HG03108 (cell line): ENCODE measurements around the gene PCDHGA12.
"Not testable (repeated sequence)": the region's sequence is repeated elsewhere in the genome, so short reads cannot be mapped to it uniquely, and the experiment has no call there.

Experiments used
- ATAC-seq: cut with Tn5 transposase; IDR thresholded peaks from one replicate; pipeline ENCODE4 v1.9.1; 2021; ENCODE audit warnings: moderate library complexity; ENCODE audit not compliant: unreplicated experiment

PCDHGA12 gene

GRCh38 chr5:141430332-141431113 is at the start of gene PCDHGA12:
Gene PCDHGA12, plus strand, starts transcription at chr5:141430507. Its CDS starts 253 bp downstream, at chr5:141430760.
- ATAC-seq = peak; percentile 78

GRCh38 chr5:141382469-141383294 is 47.6 kb upstream of the PCDHGA12 start, which contains the start of gene PCDHGA7:
Gene PCDHGA7, plus strand, starts transcription at chr5:141382742. Its CDS starts 158 bp downstream, at chr5:141382900.
- ATAC-seq = no peak

DNA sequence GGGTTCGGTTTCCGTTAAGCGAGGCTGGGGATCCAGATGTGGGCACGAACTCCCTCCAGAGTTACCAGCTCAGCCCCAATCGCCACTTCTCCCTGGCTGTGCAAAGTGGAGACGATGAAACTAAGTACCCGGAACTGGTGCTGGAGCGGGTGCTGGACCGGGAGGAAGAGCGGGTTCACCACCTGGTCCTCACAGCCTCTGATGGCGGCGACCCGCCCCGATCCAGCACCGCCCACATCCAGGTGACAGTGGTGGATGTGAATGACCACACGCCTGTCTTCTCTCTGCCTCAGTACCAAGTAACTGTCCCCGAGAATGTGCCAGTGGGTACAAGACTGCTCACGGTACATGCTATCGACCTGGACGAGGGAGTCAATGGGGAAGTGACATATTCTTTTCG is 47.0 kb upstream of the PCDHGA12 start:
- no peak for ATAC-seq

GRCh38 chr5:141384471-141385267 is 45.6 kb upstream of the PCDHGA12 start:
- no peak for ATAC-seq

GRCh38 chr5:141387557-141388311 is 42.6 kb upstream of the PCDHGA12 start, which contains the start of gene PCDHGB4:
Gene PCDHGB4, plus strand, starts transcription at chr5:141387698. Its CDS starts 187 bp downstream, at chr5:141387885.
- not testable (repeated sequence) for ATAC-seq

DNA sequence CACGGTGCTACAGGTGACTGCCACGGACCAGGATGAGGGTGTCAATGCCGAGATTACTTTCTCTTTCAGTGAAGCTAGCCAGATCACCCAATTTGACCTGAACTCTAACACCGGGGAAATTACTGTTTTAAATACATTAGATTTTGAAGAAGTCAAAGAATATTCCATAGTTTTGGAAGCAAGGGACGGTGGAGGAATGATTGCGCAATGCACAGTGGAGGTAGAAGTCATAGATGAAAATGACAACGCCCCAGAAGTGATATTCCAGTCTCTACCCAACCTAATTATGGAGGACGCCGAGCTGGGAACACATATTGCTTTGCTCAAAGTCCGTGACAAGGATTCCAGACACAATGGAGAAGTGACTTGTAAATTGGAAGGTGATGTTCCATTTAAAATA is 41.6 kb upstream of the PCDHGA12 start:
- no peak for ATAC-seq

GRCh38 chr5:141389153-141390042 is 40.9 kb upstream of the PCDHGA12 start:
- no peak for ATAC-seq

DNA sequence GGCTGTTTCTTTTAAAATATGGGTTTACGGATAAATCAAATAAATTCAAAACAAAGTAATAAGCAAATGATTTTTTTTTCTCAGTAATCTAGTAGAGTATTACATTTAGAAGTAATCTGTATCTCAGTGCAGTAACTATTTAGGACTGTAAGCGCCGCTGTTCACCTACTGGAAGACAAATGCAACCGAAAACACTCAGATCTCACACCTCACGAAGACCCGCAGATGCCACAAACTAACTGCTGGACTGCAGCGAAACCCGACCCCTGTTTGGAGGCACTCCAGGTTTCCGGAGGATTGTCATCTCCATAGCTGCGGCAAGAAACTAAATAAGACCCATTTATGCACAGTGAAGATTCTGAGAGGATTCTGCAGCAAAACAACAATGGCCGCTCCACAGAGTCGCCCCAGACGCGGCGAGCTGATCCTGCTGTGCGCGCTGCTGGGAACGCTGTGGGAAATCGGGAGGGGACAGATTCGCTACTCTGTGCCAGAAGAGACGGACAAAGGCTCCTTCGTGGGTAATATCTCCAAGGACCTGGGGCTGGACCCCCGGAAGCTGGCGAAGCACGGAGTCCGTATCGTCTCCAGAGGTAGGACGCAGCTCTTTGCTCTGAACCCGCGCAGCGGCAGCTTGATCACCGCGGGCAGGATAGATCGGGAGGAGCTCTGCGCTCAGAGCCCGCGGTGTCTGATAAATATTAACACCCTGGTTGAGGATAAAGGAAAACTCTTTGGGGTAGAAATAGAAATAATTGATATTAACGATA is 37.7 kb upstream of the PCDHGA12 start, which contains the start of gene PCDHGA8:
TSS of gene PCDHGA8 (plus strand) at position 205 of the 770 bp plus-strand sequence. CDS start at position 386, 181 bp downstream.
- ATAC-seq = no peak

DNA sequence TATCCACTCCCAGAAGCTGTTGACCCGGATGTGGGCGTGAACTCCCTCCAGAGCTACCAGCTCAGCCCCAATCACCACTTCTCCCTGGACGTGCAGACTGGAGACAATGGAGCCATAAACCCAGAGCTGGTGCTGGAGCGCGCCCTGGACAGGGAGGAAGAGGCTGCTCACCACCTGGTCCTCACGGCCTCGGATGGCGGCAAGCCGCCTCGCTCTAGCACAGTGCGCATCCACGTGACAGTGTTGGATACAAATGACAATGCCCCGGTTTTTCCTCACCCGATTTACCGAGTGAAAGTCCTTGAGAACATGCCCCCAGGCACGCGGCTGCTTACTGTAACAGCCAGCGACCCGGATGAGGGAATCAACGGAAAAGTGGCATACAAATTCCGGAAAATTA is 37.0 kb upstream of the PCDHGA12 start:
- no peak for ATAC-seq

DNA sequence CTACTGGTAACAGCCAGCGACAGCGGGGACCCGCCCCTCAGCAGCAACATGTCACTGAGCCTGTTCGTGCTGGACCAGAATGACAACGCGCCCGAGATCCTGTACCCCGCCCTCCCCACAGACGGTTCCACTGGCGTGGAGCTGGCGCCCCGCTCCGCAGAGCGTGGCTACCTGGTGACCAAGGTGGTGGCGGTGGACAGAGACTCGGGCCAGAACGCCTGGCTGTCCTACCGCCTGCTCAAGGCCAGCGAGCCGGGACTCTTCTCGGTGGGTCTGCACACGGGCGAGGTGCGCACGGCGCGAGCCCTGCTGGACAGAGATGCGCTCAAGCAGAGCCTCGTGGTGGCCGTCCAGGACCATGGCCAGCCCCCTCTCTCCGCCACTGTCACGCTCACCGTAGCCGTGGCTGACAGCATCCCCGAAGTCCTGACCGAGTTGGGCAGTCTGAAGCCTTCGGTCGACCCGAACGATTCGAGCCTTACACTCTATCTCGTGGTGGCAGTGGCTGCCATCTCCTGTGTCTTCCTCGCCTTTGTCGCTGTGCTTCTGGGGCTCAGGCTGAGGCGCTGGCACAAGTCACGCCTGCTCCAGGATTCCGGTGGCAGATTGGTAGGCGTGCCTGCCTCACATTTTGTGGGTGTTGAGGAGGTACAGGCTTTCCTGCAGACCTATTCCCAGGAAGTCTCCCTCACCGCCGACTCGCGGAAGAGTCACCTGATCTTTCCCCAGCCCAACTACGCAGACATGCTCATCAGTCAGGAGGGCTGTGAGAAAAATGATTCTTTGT is 35.7 kb upstream of the PCDHGA12 start:
- not testable (repeated sequence) for ATAC-seq

DNA sequence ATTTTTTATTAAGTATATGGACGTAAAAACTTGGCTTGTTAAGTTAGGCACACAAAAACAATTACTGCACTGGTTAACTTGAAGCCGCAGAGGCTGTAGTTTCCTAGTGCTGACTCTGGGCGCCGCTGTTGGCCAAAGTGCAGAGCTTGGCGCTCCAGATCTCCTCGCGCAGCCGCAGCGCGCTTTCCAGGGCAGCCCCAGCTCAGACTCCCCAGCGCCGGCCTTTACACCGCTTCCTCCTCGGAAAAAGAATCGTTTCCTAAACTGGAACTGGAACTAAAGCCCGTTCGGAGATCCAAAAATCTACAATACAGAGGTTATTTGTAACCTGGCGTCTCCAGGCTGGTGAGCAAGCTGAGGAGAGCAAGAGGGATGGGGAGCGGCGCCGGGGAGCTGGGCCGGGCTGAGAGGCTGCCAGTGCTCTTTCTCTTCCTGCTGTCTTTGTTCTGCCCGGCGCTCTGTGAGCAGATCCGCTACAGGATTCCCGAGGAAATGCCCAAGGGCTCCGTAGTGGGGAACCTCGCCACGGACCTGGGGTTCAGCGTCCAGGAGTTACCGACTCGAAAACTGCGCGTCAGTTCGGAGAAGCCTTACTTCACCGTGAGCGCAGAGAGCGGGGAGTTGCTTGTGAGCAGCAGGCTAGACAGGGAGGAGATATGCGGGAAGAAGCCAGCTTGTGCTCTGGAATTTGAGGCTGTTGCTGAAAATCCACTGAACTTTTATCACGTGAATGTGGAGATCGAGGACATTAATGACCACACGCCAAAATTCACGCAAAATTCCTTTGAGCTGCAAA is 32.4 kb upstream of the PCDHGA12 start, which contains the start of gene PCDHGB5:
TSS of gene PCDHGB5 (plus strand) at position 192 of the 796 bp plus-strand sequence. CDS start at position 373, 181 bp downstream.
- peak; percentile 84 for ATAC-seq

DNA sequence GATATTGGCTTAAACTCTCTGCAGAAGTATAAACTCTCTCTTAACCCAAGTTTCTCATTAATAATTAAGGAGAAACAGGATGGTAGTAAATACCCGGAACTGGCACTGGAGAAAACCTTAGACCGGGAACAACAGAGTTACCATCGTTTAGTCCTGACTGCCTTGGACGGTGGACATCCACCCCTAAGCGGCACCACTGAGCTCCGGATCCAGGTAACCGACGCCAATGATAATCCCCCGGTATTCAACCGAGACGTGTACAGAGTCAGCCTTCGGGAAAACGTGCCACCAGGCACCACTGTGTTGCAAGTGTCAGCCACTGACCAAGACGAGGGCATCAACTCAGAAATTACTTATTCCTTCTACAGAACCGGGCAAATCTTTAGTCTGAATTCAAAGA is 31.7 kb upstream of the PCDHGA12 start:
- no peak for ATAC-seq

- ATAC-seq = no peak
Observed at GRCh38 chr5:141399555-141400258, 30.6 kb upstream of the PCDHGA12 start.

DNA sequence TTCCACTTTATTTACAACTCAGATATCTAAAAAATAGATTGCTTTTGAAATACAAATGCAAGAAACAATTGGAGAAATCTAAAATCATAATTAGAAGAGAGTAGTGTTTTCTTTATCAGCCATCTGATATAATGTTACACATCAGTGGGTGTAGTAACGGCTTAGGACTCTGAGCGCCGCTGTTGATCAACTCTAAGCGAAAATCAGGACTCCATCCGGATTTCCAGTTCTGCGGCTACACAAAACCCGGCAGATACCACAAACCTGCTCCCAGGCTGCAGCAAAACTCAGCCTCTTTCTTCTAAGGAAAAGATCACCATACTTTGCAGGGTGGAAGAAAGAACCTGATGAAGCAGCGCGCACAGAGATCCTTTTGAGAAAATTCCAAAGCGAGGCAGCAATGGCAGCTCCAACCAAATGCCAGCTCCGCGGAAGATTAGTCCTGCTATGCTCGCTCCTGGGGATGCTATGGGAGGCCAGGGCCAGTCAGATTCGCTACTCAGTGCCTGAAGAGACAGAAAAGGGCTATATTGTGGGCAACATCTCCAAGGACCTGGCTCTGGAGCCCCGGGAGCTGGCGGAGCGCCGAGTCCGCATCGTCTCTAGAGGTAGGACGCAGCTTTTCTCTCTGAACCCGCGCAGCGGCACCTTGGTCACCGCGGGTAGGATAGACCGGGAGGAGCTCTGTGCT is 27.6 kb upstream of the PCDHGA12 start, which contains the start of gene PCDHGA9:
TSS of gene PCDHGA9 (plus strand) at position 226 of the 691 bp plus-strand sequence. CDS start at position 401, 175 bp downstream.
- ATAC-seq = no peak

DNA sequence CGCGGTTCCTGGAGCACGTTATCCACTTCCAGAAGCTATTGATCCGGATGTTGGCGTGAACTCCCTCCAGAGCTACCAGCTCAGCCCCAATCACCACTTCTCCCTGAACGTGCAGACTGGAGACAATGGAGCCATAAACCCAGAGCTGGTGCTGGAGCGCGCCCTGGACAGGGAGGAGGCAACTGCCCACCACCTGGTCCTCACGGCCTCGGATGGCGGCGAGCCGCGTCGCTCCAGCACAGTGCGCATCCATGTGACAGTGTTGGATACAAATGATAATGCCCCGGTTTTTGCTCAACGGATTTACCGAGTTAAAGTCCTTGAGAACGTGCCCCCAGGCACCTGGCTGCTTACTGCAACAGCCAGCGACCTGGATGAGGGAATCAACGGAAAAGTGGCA is 26.9 kb upstream of the PCDHGA12 start:
- no peak for ATAC-seq
